CD4-positive, alpha-beta T cell treated with Interleukin-21 for 1 hour (primary cell): Measurements from ENCODE around the gene HCK.

ENCODE experiments used
- DNase-seq: peaks from one replicate; pipeline ENCODE4 v3.0.0-alpha.2; 2020

The HCK gene

DNA sequence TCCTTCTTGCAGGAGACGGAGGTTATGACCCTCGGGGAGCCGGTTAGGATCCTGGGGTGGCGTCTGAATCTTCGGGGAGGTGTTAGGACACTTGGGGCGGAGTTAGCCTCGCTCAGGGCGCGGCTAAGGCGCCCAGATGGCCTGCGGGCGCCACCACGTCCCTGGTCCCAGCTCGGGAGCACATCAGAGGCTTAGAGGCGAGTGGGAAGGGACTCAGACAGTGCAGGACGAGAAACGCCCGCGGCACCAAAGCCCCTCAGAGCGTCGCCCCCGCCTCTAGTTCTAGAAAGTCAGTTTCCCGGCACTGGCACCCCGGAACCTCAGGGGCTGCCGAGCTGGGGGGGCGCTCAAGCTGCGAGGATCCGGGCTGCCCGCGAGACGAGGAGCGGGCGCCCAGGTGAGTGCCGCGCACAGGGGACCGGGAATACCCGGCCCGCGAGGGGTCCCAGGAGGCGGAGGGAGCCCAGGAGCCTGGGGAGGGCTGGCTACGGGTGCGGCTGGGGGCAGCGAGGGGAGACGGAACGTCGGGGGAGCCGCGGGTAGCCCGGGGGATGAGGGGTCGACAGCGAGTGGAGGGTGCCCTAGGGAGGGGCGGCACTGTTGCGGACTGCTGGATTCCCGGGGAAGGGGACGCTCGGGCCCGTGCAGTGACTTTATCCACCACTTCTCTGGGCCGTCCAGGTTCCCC is at the start of gene HCK:
TSS of gene HCK (plus strand) at position 153 of the 688 bp plus-strand sequence.
- DNase-seq: peak; percentile 24

DNA sequence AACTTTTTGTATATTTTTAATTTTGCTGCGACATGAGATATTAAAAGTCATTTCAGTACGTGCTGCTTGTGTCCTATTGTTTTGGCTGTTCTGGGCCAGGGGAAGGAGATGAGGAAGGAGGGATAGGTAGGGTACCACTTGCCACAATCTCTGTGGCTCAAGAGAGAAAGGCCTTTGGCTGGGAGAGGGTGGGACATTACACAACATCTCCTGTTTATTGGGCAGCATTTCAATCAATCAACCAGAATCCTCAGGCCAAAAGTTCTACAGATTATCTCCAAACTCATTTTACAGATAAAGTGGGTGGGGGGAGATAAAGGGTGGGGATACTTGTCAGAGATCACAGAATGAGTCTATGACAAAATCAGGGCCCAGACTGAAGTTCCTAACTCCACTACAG is 48.7 kb upstream of the HCK start:
- DNase-seq: no peak

DNA sequence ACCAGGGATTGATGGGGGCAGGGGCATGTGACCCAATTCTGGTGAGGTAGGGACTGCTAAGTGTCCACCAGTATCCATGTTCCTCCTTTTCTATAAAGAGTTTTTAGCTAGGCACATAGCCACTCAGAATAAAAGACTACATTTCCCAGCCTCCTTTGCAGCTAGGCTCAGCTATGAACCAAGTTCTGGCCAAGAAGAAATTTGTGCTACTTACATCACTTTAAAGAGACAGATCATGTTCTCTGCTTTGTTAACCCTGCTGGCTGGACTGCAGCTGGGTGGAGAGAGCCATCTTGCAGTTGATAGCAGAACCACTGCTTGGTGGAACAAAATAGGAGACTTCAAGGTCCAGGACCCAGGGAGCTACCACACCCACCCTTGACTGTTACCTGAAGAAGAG is 47.1 kb upstream of the HCK start:
- no peak for DNase-seq

DNA sequence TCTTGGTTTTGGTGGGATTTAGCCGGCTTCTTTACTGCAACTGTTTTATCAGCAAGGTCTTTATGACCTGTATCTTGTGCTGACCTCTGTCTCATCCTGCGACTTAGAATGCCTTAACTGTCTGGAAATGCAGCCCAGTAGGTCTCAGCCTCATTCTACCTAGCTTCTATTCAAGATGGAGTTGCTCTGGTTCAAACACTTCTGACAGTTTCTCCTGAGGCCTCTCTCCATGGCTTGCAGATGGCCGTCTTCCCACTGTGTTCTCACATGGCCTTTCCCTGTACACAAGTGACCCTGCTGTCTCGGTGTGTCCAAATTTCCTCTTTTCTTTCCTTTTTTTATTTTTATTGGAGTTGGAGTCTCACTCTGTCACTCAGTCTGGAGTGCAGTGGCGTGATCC is 46.0 kb upstream of the HCK start:
- DNase-seq: no peak

DNA sequence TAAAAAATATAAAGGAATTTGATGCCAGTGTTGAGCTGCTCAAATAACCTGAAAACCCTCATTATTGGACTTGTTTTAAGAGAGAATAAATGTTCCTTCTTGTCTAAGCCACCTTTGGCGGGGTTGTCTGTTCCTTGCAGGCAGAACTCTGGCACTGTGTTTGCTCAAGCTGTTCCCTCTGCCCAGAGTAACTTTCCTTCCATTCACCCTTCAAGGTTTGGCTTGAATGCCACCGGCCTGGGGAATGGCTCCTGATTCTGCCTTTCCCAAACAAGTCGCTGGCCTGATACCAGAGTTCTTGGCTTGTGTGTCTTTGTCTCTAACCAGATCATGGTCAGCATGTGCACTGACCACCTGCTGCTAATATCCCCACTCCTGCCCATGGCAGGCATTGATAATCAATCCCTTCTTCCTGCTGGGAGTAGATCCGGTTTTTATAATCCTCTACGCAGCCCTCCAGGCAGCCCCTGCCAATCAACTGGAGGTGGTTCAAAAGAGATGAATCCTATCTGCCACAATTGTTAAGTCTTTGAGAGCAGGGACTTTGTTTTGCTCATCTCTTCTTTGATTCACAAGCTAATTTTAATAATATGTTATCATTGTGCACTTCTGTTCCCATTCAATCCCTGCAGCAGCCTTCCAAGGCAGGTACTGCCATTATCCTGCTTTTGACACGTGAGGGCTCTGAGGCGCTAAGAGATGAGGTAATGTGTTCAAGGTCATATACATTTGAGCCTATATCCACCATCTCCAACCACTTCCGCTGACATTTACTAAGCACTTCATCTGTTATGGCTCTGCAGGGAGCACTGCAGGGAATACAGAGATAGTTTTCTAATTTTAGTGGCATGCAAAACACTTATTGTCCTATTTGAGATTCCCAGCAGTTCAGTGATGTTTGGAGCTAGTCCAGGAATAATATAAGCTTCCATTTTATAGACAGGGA is 44.9 kb upstream of the HCK start:
- DNase-seq: no peak

DNA sequence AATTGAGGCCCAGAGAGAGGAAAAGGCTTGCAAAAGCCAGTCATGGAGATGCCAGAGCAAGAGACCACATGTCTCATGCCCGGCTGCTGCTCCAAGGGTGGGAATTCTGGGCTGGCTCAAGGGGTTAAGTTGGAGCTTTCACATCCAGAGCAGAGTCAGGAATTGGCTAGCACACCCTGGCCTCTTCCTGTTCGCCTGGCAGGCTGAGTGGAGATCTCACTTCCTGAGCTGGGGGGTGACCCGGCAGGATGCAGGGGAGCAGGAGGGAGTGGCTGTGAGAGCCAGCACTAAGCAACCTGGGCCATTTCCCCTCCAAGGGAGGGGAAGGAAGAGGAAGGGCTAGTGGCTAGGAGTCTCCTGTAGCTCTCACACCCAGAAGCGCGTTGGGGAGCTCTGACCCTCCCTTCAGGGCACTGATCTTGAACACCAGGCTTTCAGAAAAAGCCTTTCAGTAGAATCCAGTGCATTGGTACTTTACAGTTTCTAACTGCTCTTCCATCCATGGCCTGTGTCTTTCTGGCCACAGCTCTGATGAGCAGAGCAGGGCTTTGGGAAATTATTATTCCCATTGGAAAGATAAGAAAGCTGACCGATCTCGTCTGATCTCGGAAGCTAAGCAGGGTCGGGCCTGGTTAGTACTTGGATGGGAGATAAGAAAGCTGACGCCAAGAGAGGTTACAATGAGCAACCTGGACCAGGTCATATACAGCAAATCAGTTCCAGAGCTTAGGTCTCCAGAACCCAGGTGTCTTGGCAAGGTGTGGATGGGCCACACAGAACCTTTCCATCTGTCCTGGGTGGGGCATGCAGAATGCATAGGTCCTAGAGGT is 44.0 kb upstream of the HCK start:
- no peak for DNase-seq

DNA sequence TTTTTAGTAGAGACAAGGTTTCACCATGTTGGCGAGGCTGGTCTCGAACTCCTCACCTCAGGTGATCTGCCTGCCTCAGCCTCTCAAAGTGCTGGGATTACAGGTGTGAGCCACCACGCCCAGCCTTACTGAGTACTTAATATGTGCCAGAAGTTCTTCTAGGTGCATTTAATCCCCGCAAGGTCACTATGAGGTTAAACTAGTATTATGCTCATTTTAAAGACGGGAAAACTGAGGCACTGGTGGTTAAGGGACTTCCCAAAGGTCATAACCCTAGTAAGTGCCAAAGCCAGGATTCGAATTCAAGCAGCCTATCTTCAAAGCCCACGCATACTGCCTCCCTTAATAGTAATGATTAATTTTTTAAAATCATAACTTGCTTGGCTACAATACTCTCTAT is 42.5 kb upstream of the HCK start:
- DNase-seq: no peak

DNA sequence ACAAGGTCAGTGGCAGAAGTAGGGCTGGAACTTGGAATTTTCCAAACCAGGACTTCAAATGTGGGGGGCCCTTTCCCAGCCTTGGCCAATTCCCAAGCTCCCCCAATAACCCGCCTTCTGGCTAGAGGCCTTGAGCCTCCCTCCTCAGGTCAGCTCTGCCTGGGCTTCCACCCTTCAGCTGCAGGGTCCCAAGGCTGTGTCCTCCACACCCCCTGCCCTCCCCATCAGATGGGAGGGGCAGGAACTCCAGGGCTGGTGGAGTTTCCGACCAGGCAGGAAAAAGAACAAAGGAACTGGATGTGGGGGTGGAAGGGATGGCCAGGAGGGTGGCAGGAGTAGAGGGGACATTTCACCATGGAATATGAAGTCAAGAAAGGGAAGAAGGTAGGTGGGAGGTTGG is 41.9 kb upstream of the HCK start, which contains the start of gene CCM2L:
TSS of gene CCM2L (plus strand) at position 338 of the 400 bp plus-strand sequence. CDS start at position 355, 17 bp downstream.
- no peak for DNase-seq

DNA sequence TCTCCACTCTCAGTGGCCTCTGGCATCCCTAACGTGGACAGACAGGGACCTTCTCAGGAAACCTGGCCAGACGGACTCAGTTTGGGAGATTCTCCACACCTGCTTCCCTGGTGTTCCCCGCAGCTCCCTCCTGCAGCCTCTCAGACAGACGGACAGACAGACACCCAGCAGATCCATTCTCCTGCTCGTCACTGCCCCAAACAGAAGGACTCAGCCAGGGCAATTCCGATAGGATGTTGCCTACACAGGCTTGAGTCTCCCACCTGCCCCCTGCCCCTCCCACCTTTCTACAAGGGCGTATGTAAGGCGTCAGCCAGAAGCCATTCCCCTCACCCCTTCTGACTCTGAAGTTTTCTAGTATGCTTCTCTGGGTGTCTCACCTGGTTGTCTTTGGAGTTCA is 41.4 kb upstream of the HCK start:
- DNase-seq: no peak

DNA sequence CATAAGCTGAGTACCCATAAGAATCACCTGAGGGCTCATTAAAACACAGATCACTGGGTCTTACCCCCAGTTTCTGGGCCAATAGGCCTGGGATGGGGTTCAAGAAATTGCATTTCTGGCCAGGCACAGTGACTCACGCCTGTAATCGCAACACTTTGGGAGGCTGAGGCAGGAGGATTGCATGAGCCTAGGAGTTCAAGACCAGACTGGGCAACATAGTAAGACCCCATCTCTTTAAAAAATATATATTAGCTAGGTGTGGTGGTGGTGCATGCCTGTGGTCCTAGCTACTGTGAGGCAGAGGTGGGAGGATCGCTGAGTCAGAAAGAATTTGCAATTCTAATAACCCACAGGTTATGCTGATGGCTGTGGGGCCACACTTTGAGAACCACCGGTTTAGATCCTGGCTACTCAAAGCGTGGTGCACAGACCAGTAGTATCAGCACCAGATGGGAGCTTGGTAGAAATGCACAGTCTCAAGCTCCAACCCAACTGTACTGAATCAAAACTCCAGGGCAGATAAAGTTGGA is 39.8 kb upstream of the HCK start:
- no peak for DNase-seq

DNA sequence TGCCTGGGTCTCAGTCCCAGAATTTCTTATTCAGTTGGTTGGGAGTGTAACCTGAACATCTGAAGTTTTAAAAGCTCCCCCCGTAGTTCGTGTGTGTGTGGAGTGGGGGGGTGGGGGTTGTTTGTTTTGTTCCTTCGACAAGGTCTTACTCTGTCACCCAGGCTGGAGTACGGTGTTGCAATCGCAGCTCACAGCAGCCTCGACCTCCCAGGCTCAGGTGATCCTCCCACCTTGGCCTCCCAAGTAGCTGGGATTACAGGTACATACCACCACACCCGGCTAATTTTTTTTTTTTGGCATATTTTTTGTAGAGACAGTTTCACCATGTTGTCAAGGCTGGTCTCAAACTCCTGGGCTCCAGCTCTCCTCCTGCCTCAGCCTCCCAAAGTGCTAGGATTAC is 38.7 kb upstream of the HCK start:
- DNase-seq: no peak

DNA sequence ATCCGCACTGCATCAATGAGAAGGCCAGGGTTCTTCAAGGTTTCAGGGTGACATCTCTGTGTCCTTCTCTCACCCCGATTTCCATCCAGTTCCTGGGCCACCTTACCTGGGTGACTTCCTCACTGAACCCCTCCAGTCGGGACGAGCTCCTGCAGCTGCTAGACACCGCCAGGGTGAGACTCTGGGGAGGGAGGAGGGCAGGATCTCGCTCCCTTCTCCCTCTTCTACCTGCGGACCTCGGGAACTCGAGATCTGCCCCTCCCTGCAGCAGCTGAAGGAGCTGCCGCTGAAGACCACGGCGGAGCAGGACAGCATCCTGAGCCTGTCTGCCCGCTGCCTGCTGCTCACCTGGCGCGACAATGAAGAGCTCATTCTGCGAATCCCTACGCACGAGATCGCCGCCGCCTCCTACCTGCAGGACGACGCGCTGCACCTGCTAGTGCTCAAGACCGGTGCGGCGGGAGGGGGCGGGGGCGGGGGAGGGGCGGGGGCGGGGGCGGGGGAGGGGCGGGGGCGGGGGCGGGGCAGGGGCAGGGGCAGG is 34.3 kb upstream of the HCK start:
- DNase-seq: peak; percentile 58

DNA sequence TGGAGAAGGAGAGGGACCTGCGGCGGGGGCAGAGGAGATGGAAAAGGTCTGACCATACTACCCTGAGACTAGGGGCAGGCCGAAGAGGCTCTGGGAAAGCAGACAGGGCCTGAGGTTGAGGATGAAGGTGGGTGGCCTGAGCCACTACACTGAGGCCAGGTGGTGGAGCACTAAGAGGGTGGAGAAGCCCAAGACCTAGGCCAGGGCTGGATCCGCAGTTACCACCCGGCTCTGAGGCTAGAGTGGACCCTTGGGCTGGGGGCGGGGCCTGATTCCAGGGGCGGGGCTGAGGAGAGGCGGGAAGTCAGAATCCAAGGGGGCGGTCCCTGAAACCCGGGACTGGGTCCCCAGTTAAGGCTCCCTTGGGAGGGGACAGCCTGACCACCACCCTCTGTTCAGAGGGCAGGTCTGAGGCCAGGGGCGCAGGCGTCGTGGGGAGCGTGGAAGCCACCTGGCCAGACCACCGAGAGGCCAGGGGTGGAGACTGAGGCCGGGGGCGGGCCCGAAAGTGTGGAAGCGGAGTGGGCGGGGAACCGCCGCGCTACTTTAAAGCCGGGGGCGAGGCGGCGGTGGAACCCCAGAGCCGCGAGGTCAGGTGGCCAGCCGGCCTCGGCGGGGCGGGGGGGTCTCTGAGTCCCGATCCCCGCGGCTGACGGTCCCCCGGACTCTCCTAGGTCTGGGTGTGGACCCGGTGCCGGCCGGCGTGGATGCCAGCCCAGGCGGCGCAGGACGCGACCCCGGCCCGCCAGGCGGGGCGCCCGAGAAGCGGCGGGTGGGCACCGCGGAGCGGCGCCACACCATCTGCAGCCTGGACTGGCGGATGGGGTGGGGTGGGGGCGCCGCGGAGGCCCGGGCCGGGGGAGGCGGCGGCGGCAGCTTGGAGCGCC is 33.5 kb upstream of the HCK start:
- DNase-seq: peak; percentile 46

DNA sequence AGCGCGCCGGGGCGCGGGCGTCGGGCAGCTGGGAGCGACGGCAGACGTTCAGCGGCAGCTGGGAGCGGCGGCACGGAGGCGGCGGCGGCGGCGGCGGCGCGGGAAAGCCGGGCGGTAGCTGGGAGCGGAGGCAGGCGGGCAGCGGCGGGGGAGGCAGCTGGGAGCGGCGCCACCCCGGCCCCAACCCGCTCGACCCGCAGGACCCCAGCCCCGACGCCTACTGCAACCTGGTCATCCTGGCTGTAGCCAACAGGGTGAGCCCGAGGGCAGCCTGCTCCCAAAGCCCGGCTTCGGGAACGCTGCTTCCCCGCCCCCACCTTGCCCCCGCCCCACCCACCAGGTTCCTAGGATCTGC is 32.9 kb upstream of the HCK start:
- DNase-seq: no peak

DNA sequence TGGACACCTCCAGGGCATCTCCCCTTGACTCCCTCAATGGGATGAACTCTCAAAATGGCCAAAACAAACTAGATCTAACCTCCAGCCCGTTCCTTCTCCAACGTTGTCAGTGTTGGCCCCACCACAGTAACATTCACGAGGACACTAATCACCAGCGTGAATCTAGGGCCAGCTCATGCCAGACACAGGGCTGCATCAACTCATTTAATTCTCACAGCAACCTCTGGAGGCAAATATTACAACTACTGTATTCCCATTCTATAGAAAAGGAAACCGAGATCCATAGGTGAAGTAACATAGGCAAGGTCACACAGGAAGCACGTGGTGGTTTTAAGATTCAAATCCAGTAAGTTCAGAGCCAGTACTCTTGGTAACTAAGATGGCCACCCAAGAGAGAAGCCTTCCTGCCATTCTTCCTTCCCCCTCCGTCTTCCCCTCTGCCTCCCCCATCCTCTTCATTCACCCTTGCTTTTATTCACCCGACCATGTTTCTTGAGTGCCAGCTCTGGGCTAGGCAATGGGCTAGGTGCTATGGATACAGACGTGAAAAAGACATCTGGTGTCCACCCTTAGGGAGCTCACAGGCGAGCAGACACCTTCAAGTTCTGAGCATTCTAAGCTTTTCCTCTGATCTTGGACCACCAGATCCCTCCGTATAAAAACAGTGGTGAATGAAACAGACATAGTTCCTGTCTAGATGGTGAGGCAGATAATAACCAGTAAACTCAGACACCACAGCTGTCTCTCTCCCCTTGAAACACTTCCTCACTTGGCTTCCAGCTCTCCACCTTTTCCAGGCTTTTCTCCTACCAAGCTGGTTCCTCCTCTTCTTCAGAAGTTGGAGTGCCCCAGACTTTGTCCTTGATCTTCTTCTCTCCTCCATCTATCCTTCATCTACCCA is 32.2 kb upstream of the HCK start:
- DNase-seq: no peak

DNA sequence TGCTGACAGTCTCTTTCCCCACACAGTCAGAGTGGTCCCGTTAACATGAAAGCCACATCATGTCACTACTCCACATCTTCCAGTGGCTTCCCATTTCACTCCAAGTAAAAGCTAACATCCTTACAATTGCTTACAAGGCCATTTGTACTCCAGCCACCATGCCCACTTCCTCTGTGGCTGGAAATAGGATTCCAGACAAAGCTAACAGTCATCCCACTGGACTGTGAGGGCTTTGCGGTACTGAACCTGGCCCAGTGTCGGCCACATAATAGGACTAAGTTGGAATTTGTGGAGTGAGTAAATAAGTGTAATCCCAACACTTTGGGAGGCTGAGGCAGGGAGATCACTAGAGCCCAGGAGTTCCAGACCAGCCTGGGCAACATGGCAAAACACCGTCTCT is 31.0 kb upstream of the HCK start:
- no peak for DNase-seq

DNA sequence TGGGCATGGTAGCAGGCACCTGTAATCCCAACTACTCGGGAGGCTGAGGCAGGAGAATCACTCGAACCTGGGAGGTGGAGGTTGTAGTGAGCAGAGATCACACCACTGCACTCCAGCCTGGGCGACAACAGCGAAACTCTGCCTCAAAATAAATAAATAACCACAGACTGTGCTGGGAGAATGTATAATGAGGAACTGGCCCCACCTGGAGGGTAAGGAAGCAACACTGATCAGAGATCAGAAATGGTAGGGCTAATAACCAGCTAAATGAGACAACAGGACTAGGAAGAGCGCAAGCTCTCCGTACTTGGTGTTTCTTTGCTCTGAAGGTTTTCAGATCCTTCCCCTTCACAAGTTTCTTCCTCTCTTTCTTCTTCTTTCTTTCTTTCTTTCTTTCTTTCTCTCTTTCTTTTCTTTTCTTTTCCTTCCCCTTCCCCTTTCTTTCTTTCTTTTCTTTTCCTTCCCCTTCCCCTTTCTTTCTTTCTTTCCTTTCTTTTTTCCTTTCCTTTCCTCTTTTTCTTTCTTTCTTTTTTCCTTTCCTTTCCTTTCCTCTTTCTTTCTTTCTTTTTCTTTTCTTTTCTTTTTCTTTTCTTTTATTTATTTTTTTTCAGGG is 27.3 kb upstream of the HCK start:
- no peak for DNase-seq

DNA sequence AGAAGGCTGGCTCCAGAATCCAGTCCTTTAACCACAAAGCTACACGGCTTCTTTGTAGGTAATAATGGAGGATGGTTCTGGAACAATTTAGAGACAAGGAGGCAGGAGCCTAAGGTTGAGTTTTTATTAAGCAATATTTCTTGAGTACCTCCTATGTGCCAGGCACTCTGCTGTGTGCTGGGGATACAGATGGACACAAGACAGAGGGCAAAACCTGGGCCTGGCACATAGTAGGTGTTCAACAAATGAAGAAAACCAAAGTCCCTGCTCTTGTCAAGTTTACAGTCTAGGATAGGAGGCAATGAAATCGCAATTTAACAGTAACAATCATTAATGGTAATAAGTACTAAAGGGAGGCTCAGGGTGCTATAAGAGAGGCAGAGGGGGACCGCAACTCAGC is 24.4 kb upstream of the HCK start:
- no peak for DNase-seq

DNA sequence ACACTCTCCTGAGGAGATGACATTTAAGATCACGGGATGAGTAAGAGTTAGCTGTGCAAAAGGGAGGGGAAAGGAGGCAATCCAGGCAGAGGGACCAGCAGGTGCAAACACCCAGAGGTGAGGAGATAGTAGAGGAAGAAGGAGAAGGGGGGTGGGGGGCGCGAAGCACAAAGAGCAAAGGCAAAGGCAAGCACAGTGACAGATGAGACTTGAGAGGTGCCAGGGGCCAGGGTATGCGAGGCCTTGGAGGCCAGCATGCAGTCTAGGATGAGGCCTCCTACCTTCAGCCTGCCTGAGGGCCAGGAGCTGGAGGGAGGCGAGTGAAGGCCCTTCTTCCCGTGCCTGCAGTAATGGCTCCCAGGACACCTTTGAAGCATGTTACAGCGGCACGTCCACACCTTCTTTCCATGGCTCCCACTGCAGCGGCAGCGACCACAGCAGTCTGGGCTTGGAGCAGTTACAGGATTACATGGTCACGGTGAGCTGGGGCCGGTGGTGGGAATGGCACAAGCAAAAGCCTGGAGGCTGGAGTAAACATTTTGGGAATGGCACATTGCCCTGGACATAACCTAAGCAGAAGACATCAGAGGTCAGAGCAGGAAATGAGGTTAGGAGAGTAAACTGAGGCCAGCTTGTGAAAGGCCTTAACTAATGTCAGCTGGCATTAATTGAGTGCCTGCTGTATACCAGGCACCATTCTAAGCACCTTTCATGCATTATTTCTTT is 23.2 kb upstream of the HCK start:
- no peak for DNase-seq

DNA sequence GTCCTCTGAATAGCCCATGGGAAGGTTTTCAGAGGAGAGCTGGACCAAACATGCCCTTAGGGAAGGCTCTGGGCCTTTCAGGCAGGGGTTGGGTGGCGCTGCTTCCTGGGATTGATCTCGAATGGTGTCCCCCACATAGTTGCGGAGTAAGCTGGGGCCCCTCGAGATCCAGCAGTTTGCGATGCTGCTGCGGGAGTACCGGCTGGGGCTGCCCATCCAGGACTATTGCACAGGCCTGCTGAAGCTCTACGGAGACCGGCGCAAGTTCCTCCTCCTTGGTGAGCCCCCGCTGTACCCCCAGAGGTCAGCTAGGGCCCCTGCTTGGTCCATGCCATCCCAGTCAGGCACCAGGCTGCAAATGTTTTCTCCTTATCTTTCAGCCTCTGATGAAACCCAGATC is 22.5 kb upstream of the HCK start:
- DNase-seq: no peak
